Body of pancreas (tissue), 4 donors: Measurements from ENCODE around the gene PPP3R2. TPM values are rescaled to one million over a fixed set of nuclear protein-coding genes. Genes with fewer than 3 reads are reported as not detected.
A peak's percentile ranks its signal among the peaks of the same experiment; 100 is the strongest.

ENCODE experiments used
- ATAC-seq: fragments of 150-250 bp; one replicate; pipeline ENCODE4 v1.9.1; 2016
- DNase-seq, 4 donors: peaks; one replicate each; pipeline ENCODE4 v3.0.0-alpha.2; 2019
- H3K27ac ChIP-seq, 4 donors: fragments of 200-600 bp; sonication (generic); 1 replicate in 3 of 4; 2 replicates in 1 of 4; pipeline versions ENCODE4 v1.5.1 to v1.6.1; 2016 to 2019; ENCODE audit warnings: mild to moderate bottlenecking in 1 of 4, mixed read lengths in 1 of 4, moderate library complexity in 1 of 4
- H3K27me3 ChIP-seq, 2 donors: fragments of 200-600 bp; sonication (generic); one replicate each; pipeline ENCODE4 v1.6.0; 2016; ENCODE audit warnings: mild to moderate bottlenecking in 1 of 2
- H3K36me3 ChIP-seq, 2 donors: fragments of 200-600 bp; sonication (generic); replicated peaks in 1 of 2; 2 replicates each; pipeline ENCODE4 v1.5.1; 2016; ENCODE audit warnings: low read depth in 2 of 2; ENCODE audit not compliant: insufficient read depth in 1 of 2
- H3K4me1 ChIP-seq: fragments of 200-600 bp; sonication (generic); one replicate; pipeline ENCODE4 v1.6.0; 2016
- H3K4me3 ChIP-seq, 2 donors: fragments of 200-600 bp; sonication (generic); 1 replicate in 1 of 2; 2 replicates in 1 of 2; pipeline ENCODE4 v1.5.1; 2016 to 2019
- H3K9me3 ChIP-seq, 3 donors: fragments of 200-600 bp; sonication (generic); 1 replicate in 2 of 3; 2 replicates in 1 of 3; pipeline ENCODE4 v1.5.1; 2016
- POLR2A ChIP-seq, 3 donors: fragments of 450-650 bp; IDR thresholded peaks; one replicate each; pipeline ENCODE4 v1.6.1; 2016; ENCODE audit warnings: antibody characterized with exemption in 3 of 3, mild to moderate bottlenecking in 2 of 3
- WGBS, 2 donors: methylation state at CpG; one replicate each; pipeline ENCODE4 v1.1.5; 2017; 5-methylcytosine and 5-hydroxymethylcytosine counted together
- intact Hi-C: fragments of 100-400 bp; cut with DNase I; formaldehyde crosslinking; loops from one replicate; pipeline ENCODE4 v1.15.1; 2023
- total RNA-seq, 2 donors: library from RNA; depleted of rRNA; stranded (reverse); fragments of >200 nt; gene quantifications; one replicate each; pipeline ENCODE4 v1.1.0, GENCODE V29; 2016
- TF ChIP-seq, protein P1 (sequence below), 7 experiments: fragments of 450-650 bp in 4 of 7; fragments of 200-600 bp in 3 of 7; sonication (generic) in 3 of 7; IDR thresholded peaks; one replicate each; pipeline ENCODE4 v1.5.1; 2016 to 2019; ENCODE audit warnings: antibody characterized with exemption in 7 of 7

Gene PPP3R2
- total RNA-seq, 2 donors from 2014 or later: not detected

GRCh38 chr9:101585740-101586139 is 9.0 kb downstream of the PPP3R2 start:
- 50 to 61% methylated on average over 3 of the region's 3 CpGs for WGBS, 2 donors
- Histone ChIP-seq H3K4me1 (no peaks in the 10 kb centered on the region), H3K36me3 (no peaks in the 10 kb centered on the region), H3K9me3 (no peaks in the 10 kb centered on the region), H3K27me3 (no peaks in the 10 kb centered on the region), H3K4me3 (no peak overlapping the region), H3K27ac (no peak overlapping the region)
- DNase-seq (peak in 1 of 4 donors; percentile 30), ATAC-seq (no peak)
- TF ChIP-seq, protein P1, sequence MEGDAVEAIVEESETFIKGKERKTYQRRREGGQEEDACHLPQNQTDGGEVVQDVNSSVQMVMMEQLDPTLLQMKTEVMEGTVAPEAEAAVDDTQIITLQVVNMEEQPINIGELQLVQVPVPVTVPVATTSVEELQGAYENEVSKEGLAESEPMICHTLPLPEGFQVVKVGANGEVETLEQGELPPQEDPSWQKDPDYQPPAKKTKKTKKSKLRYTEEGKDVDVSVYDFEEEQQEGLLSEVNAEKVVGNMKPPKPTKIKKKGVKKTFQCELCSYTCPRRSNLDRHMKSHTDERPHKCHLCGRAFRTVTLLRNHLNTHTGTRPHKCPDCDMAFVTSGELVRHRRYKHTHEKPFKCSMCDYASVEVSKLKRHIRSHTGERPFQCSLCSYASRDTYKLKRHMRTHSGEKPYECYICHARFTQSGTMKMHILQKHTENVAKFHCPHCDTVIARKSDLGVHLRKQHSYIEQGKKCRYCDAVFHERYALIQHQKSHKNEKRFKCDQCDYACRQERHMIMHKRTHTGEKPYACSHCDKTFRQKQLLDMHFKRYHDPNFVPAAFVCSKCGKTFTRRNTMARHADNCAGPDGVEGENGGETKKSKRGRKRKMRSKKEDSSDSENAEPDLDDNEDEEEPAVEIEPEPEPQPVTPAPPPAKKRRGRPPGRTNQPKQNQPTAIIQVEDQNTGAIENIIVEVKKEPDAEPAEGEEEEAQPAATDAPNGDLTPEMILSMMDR (IDR thresholded peaks at IDR 0.05): no peak
- no peak for TF ChIP-seq POLR2A (IDR thresholded peaks at IDR 0.05)
- intact Hi-C loops: no loop called here

DNA sequence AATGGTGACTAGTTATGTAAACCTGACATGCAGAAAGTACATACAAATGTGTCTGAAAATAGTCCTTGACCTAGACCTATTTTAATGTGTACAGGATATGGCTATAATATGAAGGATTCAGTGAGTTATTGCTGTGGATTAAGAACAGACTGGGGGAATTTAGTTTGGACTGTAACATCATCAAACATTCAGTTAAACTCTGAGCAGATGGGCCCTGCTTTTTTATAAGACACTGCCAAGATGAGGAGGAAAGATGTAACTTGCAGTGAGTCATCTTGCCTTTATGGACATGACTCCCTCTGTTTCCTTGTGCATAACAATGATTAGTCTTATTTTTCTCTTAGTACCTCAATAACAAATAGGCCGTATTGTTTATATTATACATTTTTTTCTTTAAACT is 12.2 kb downstream of the PPP3R2 start:
- no peak for ATAC-seq
- intact Hi-C loops: no loop called here

DNA sequence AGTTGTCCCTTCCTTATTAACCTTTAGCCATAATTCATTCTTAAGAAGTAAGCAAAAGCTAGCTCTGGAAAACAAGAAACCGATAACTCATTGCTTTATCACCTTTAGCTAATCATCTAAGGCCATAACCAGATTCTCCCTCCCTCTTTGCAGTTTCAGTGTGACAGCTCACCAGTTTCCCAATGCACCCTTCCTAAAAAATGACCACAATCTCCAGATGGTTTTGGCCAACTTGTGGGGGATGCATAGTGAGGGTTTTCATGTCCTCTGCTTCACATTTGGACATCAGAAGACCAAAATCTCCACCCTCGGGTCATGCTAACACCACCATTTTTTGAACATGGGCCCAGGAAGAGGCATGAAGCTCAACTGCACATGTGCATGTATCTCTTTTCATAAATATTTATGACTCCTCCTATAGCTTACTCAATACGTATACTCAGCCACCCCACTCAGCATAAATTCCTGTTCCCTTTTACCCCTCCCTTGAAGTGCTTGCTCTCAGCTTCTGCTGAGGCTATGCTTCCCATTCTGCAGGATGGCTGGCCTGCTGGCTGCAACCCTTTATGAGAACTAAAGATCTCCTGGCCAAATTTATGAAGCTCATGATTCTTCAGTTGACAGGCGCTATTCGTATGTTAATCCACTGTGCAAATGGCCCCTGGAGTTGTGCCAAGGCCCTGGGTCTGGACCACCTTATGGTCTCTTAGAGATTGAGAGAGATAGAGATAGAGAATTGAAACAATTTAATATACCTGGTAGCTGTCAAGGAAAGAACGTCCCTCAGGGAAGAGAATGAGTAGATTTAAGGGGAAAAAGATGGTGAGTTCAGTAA is 14.8 kb downstream of the PPP3R2 start:
- ATAC-seq (no peak), DNase-seq (peak in 1 of 4 donors; percentile 14)
- Histone ChIP-seq H3K36me3 (no peaks in the 10 kb centered on the region), H3K4me3 (no peak overlapping the region), H3K4me1 (no peaks in the 10 kb centered on the region), H3K9me3 (no peaks in the 10 kb centered on the region), H3K27me3 (no peaks in the 10 kb centered on the region), H3K27ac (no peak overlapping the region)
- TF ChIP-seq POLR2A (IDR thresholded peaks at IDR 0.05): no peak
- TF ChIP-seq, protein P1 (IDR thresholded peaks at IDR 0.05): no peak
- 75 to 76% methylated on average over 6 of the region's 6 CpGs for WGBS, 2 donors
- intact Hi-C loops: no loop called here

More for the DNA sequence above, 12.2 kb downstream of the PPP3R2 start:
- H3K27ac ChIP-seq: no peak overlapping the region
- 68 to 71% methylated on average over 1 of the region's 1 CpG for WGBS, 2 donors
- no peaks in the 10 kb centered on the region for H3K36me3 ChIP-seq
- DNase-seq: no peak
- TF ChIP-seq, protein P1 (IDR thresholded peaks at IDR 0.05): no peak
- TF ChIP-seq POLR2A (IDR thresholded peaks at IDR 0.05): no peak
- no peaks in the 10 kb centered on the region for H3K27me3 ChIP-seq
- no peaks in the 10 kb centered on the region for H3K4me1 ChIP-seq
- no peak overlapping the region for H3K4me3 ChIP-seq
- no peaks in the 10 kb centered on the region for H3K9me3 ChIP-seq

DNA sequence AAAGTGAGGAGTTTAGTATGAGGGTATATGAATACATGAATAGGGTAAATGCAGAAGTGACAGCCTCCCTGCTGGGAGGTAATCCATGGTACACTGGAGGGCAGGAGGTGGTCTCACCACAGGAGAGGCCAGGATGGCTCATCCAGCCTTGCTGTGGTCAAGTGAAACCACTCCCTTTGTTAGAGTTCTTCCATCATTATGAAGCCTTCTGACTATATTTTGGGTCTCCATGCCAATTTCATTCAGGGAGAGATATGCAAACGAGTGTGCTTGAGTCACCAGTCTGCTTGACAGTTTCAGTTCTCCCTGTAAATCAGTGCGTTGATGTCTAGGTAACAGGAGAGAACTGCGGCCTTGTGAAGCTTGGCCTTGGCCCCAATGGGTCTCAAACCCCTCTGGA is 16.4 kb downstream of the PPP3R2 start:
- Histone ChIP-seq H3K36me3 (no peaks in the 10 kb centered on the region), H3K4me3 (no peak overlapping the region), H3K27ac (no peak overlapping the region), H3K27me3 (no peaks in the 10 kb centered on the region), H3K4me1 (no peaks in the 10 kb centered on the region), H3K9me3 (no peaks in the 10 kb centered on the region)
- TF ChIP-seq, protein P1 (IDR thresholded peaks at IDR 0.05): no peak
- no peak for TF ChIP-seq POLR2A (IDR thresholded peaks at IDR 0.05)
- WGBS, 2 donors: 58 to 62% methylated on average over 3 of the region's 3 CpGs
- no peak for ATAC-seq
- intact Hi-C loops: no loop called here
- no peak for DNase-seq
